Naive thymus-derived CD4-positive, alpha-beta T cell (primary cell): ENCODE results near the gene CDC42BPB. TPM values are rescaled to one million over a fixed set of nuclear protein-coding genes. Genes with fewer than 3 reads are reported as not detected.

ENCODE experiments used
- ATAC-seq: fragments of 150-1000 bp; cut with Tn5 transposase; 2 replicates; pipeline ENCODE4 v1.10.0; 2021; ENCODE audit warnings: mild to moderate bottlenecking, moderate library complexity
- CTCF ChIA-PET: fragments of 350-600 bp; sonication (Branson Sonifier 250); formaldehyde crosslinking; loops from one replicate; lab custom pipeline; 2021; ENCODE audit warnings: antibody characterized with exemption; lab: Charles Lee
- POLR2A ChIA-PET: fragments of 350-600 bp; sonication (Branson Sonifier 250); formaldehyde crosslinking; loops from one replicate; lab custom pipeline; 2021; ENCODE audit warnings: antibody characterized with exemption, inconsistent platforms; lab: Charles Lee
- DNase-seq, 9 donors: peaks; one replicate each; pipeline versions ENCODE4 v3.0.0 to v3.0.0-alpha.2; 2020 to 2022; ENCODE audit warnings: mixed read lengths in 1 of 9
- H3K27ac ChIP-seq: one replicate; pipeline ENCODE4 v1.7.0; 2013; ENCODE audit warnings: mild to moderate bottlenecking, low read depth, low read length, moderate library complexity
- H3K27me3 ChIP-seq, 2 donors: one replicate each; pipeline ENCODE4 v1.7.0; 2013; ENCODE audit warnings: low read length in 2 of 2, mild to moderate bottlenecking in 2 of 2, moderate library complexity in 2 of 2; ENCODE audit not compliant: control insufficient read depth in 2 of 2, insufficient read depth in 2 of 2
- H3K36me3 ChIP-seq, 3 experiments: 1 replicate in 2 of 3; 2 replicates in 1 of 3; pipeline ENCODE4 v1.7.0; 2013; ENCODE audit warnings: low read length in 3 of 3, mild to moderate bottlenecking in 3 of 3, moderate library complexity in 1 of 3; ENCODE audit not compliant: insufficient read depth in 3 of 3, control insufficient read depth in 2 of 3
- H3K4me1 ChIP-seq, 2 donors: one replicate each; pipeline ENCODE4 v1.7.0; 2013; ENCODE audit warnings: low read length in 2 of 2, mild to moderate bottlenecking in 2 of 2, moderate library complexity in 1 of 2; ENCODE audit not compliant: control insufficient read depth in 2 of 2, insufficient read depth in 2 of 2
- H3K4me3 ChIP-seq: 2 replicates; pipeline ENCODE4 v1.7.0; 2013; ENCODE audit warnings: mild to moderate bottlenecking, low read length
- H3K9me3 ChIP-seq, 3 experiments: 1 replicate in 2 of 3; 2 replicates in 1 of 3; pipeline ENCODE4 v1.7.0; 2013; ENCODE audit warnings: low read length in 3 of 3; ENCODE audit not compliant: control insufficient read depth in 2 of 3
- H3K27ac Mint-ChIP-seq, 9 donors: one replicate each; pipeline ENCODE4 v1.8.0; 2020 to 2022; ENCODE audit warnings: mixed read lengths in 9 of 9, mild to moderate bottlenecking in 8 of 9, moderate library complexity in 5 of 9, inconsistent platforms in 2 of 9
- H3K27me3 Mint-ChIP-seq, 5 donors: one replicate each; pipeline ENCODE4 v1.8.0; 2021 to 2022; ENCODE audit warnings: mixed read lengths in 5 of 5, mild to moderate bottlenecking in 1 of 5
- H3K36me3 Mint-ChIP-seq, 5 donors: one replicate each; pipeline ENCODE4 v1.8.0; 2020 to 2022; ENCODE audit warnings: mixed read lengths in 5 of 5, mild to moderate bottlenecking in 3 of 5, inconsistent platforms in 1 of 5
- H3K4me1 Mint-ChIP-seq, 7 donors: one replicate each; pipeline ENCODE4 v1.8.0; 2020 to 2022; ENCODE audit warnings: mixed read lengths in 7 of 7, mild to moderate bottlenecking in 3 of 7, inconsistent platforms in 1 of 7
- H3K4me3 Mint-ChIP-seq, 10 donors: one replicate each; pipeline ENCODE4 v1.8.0; 2020 to 2022; ENCODE audit warnings: mild to moderate bottlenecking in 10 of 10, mixed read lengths in 10 of 10, moderate library complexity in 6 of 10, inconsistent platforms in 2 of 10
- H3K9me3 Mint-ChIP-seq, 11 donors: one replicate each; pipeline ENCODE4 v1.8.0; 2020 to 2022; ENCODE audit warnings: mixed read lengths in 11 of 11, mild to moderate bottlenecking in 4 of 11, inconsistent platforms in 1 of 11, moderate library complexity in 1 of 11
- intact Hi-C, 2 donors: fragments of 100-400 bp; cut with micrococcal nuclease; formaldehyde crosslinking; loops; one replicate each; pipeline ENCODE4 v1.15.1; 2023
- polyA plus RNA-seq, 2 donors: library from polyadenylated mRNA; unstranded; fragments of 300-500 nt; fragmentation: Illumina TruSeq; gene quantifications; one replicate each; pipeline ENCODE4 v1.2.3, GENCODE V29; 2021
- total RNA-seq, 6 experiments: library from RNA in 5 of 6; stranded (reverse) in 5 of 6; gene quantifications; 1 replicate in 5 of 6; 2 replicates in 1 of 6; pipeline ENCODE4 v1.2.3 and lab custom pipeline; 2021 to 2026

The CDC42BPB gene
- total and polyA plus RNA-seq, 7 experiments from 2014 or later: 0.34 to 16.0 (median 4.8) TPM

- H3K27me3 ChIP-seq: no peaks in the 10 kb centered on the region
- H3K9me3 ChIP-seq: no peaks in the 10 kb centered on the region
- H3K4me3 ChIP-seq: no peak overlapping the region
- H3K27me3 Mint-ChIP-seq: peaks cover 0 to 24% (median 4%) of the 10 kb centered on the region in 5 donors
- peaks cover 2 to 18% (median 8%) of the 10 kb centered on the region in 7 donors for H3K4me1 Mint-ChIP-seq
- no peaks in the 10 kb centered on the region for H3K9me3 Mint-ChIP-seq
- peaks cover 0 to 1% (median 0%) of the 10 kb centered on the region in 5 donors for H3K36me3 Mint-ChIP-seq
- ChIA-PET POLR2A (no interaction called here), CTCF (no interaction called here)
- no peak for ATAC-seq
- no peak overlapping the region for H3K27ac Mint-ChIP-seq
- H3K27ac ChIP-seq: no peak overlapping the region
- H3K4me3 Mint-ChIP-seq: no peak overlapping the region
- intact Hi-C loops: no loop called here
- H3K4me1 ChIP-seq: peaks cover 9 to 18% of the 10 kb centered on the region in 2 donors
- H3K36me3 ChIP-seq: no peaks in the 10 kb centered on the region
- DNase-seq: no peak
Measured at GRCh38 chr14:102920998-102921304, 136.4 kb downstream of the CDC42BPB start.

- H3K27me3 ChIP-seq: no peaks in the 10 kb centered on the region
- DNase-seq: no peak
- no peak overlapping the region for H3K4me3 ChIP-seq
- no peak for ATAC-seq
- H3K27ac ChIP-seq: no peak overlapping the region
- POLR2A ChIA-PET: no interaction called here
- H3K27me3 Mint-ChIP-seq: peaks cover 0 to 19% (median 0%) of the 10 kb centered on the region in 5 donors
- CTCF ChIA-PET: no interaction called here
- no peak overlapping the region for H3K4me3 Mint-ChIP-seq
- H3K27ac Mint-ChIP-seq: no peak overlapping the region
- peaks cover 0 to 15% (median 7%) of the 10 kb centered on the region in 7 donors for H3K4me1 Mint-ChIP-seq
- no peaks in the 10 kb centered on the region for H3K9me3 Mint-ChIP-seq
- intact Hi-C loops: no loop called here
- H3K36me3 Mint-ChIP-seq: no peaks in the 10 kb centered on the region
- H3K9me3 ChIP-seq: no peaks in the 10 kb centered on the region
- H3K4me1 ChIP-seq: peaks cover 9 to 18% of the 10 kb centered on the region in 2 donors
- no peaks in the 10 kb centered on the region for H3K36me3 ChIP-seq
Measured at GRCh38 chr14:102920273-102920997, 136.9 kb downstream of the CDC42BPB start.

DNA sequence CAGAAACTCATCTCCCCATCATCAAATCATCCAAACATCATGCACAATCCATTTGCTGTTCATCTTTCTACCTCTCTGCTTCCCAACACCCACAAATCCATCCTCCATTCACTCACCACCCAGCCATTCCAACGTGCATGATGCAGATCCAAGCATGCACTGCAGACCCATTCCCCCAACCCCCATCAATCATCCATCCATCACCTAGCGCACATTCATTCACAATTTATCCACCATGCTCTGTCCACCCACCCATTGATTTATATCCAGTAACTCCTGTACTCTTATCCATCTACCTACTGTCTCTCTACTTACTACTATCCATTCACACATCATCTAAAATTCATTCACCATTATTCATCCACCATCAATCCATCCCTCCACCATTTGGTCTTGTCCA is 138.9 kb downstream of the CDC42BPB start:
- Histone ChIP-seq H3K27ac (no peak overlapping the region), H3K4me1 (peaks cover 3 to 7% of the 10 kb centered on the region in 2 donors), H3K27me3 (no peaks in the 10 kb centered on the region), H3K36me3 (no peaks in the 10 kb centered on the region), H3K9me3 (no peaks in the 10 kb centered on the region), H3K4me3 (no peak overlapping the region)
- H3K27ac Mint-ChIP-seq: no peak overlapping the region
- DNase-seq (no peak), ATAC-seq (no peak)
- H3K27me3 Mint-ChIP-seq: peaks cover 0 to 4% (median 0%) of the 10 kb centered on the region in 5 donors
- POLR2A ChIA-PET: no interaction called here
- H3K4me1 Mint-ChIP-seq: peaks cover 0 to 5% (median 2%) of the 10 kb centered on the region in 7 donors
- CTCF ChIA-PET: interaction anchor here (0.6 to 1.2 kb wide), 2 partner anchors 124 to 224 kb away, joined by 4 to 6 read pairs; no protein-coding TSS in a partner anchor
- no peaks in the 10 kb centered on the region for H3K9me3 Mint-ChIP-seq
- no peak overlapping the region for H3K4me3 Mint-ChIP-seq
- H3K36me3 Mint-ChIP-seq: no peaks in the 10 kb centered on the region
- intact Hi-C loops: loop anchor here (1.0 to 2.0 kb wide), 3 partner anchors 143 to 394 kb away; no protein-coding TSS in a partner anchor

- Mint-ChIP-seq H3K4me3 (no peak overlapping the region), H3K27me3 (no peaks in the 10 kb centered on the region), H3K9me3 (no peaks in the 10 kb centered on the region), H3K36me3 (no peaks in the 10 kb centered on the region), H3K4me1 (peaks cover 0 to 2% (median 0%) of the 10 kb centered on the region in 7 donors), H3K27ac (peak overlapping the region in 3 of 9 donors; percentile 39 to 75 (median 71))
- ChIA-PET CTCF (interaction anchor here (1.2 kb wide), 1 partner anchor 224 kb away, joined by 6 read pairs; no protein-coding TSS in a partner anchor), POLR2A (no interaction called here)
- H3K9me3 ChIP-seq: no peaks in the 10 kb centered on the region
- no peaks in the 10 kb centered on the region for H3K27me3 ChIP-seq
- ATAC-seq: peak; percentile 58
- intact Hi-C loops: loop anchor here (1.0 to 2.0 kb wide), 3 partner anchors 142 to 393 kb away; no protein-coding TSS in a partner anchor
- H3K36me3 ChIP-seq: peaks cover 0 to under 1% (median 0%) of the 10 kb centered on the region in 3 experiments
- H3K4me1 ChIP-seq: no peaks in the 10 kb centered on the region
- H3K4me3 ChIP-seq: no peak overlapping the region
- peak in 7 of 9 donors; percentile 36 to 58 (median 45) for DNase-seq
- H3K27ac ChIP-seq: no peak overlapping the region
Measured at GRCh38 chr14:102917469-102918211, 139.7 kb downstream of the CDC42BPB start.

DNA sequence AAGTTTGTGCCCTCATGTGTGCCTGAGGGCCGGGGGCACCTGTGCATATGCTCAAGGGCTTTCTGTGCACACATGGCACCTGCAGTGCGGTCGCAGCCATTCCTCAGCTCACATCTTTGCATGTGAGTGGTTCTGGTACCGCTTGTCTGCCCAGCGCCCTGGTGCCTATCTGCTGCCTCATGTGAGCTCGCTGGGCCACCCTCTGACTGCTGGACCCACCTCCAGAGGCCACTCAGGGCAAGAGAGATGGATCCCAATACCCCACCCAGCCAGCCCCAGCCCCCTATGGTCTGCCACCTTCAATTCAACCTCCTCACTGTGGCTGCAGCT is 140.3 kb downstream of the CDC42BPB start:
- H3K4me1 ChIP-seq: no peaks in the 10 kb centered on the region
- ATAC-seq (peak; percentile 19), DNase-seq (no peak)
- H3K4me1 Mint-ChIP-seq: peaks cover 0 to 2% (median 0%) of the 10 kb centered on the region in 7 donors
- H3K27ac ChIP-seq: no peak overlapping the region
- H3K9me3 Mint-ChIP-seq: no peaks in the 10 kb centered on the region
- no peaks in the 10 kb centered on the region for H3K27me3 ChIP-seq
- H3K4me3 Mint-ChIP-seq: no peak overlapping the region
- peak overlapping the region in 3 of 9 donors; percentile 39 to 75 (median 71) for H3K27ac Mint-ChIP-seq
- H3K9me3 ChIP-seq: no peaks in the 10 kb centered on the region
- POLR2A ChIA-PET: no interaction called here
- CTCF ChIA-PET: no interaction called here
- no peaks in the 10 kb centered on the region for H3K36me3 Mint-ChIP-seq
- peaks cover 0 to 7% (median 0%) of the 10 kb centered on the region in 3 experiments for H3K36me3 ChIP-seq
- H3K4me3 ChIP-seq: no peak overlapping the region
- intact Hi-C loops: no loop called here
- no peaks in the 10 kb centered on the region for H3K27me3 Mint-ChIP-seq

GRCh38 chr14:102916347-102917055 is 140.8 kb downstream of the CDC42BPB start:
- H3K27me3 Mint-ChIP-seq: no peaks in the 10 kb centered on the region
- H3K4me1 Mint-ChIP-seq: peaks cover 0 to 2% (median 0%) of the 10 kb centered on the region in 7 donors
- Histone ChIP-seq H3K9me3 (no peaks in the 10 kb centered on the region), H3K27ac (no peak overlapping the region), H3K4me1 (no peaks in the 10 kb centered on the region), H3K4me3 (no peak overlapping the region), H3K36me3 (peaks cover 0 to 11% (median 0%) of the 10 kb centered on the region in 3 experiments), H3K27me3 (no peaks in the 10 kb centered on the region)
- intact Hi-C loops: no loop called here
- ChIA-PET POLR2A (no interaction called here), CTCF (interaction anchor here (1.3 kb wide), 1 partner anchor 221 kb away, joined by 3 read pairs; no protein-coding TSS in a partner anchor)
- H3K9me3 Mint-ChIP-seq: no peaks in the 10 kb centered on the region
- H3K4me3 Mint-ChIP-seq: no peak overlapping the region
- H3K27ac Mint-ChIP-seq: peak overlapping the region in 5 of 9 donors; percentile 12 to 81 (median 48)
- ATAC-seq (no peak), DNase-seq (no peak)
- H3K36me3 Mint-ChIP-seq: no peaks in the 10 kb centered on the region
